PC-9 (cell line): ENCODE measurements around the gene PSMD2. TPM values are rescaled to one million over a fixed set of nuclear protein-coding genes. Genes with fewer than 3 reads are reported as not detected.

Source experiments
- BruUV-seq: library from RNA; stranded (reverse); fragments of 400-500 nt; replicated peaks from 2 replicates; lab custom pipeline; 2021; lab: Mats Ljungman, UMichigan
- CTCF ChIA-PET: fragments of 300-600 bp; sonication (Branson Sonifier 250); formaldehyde crosslinking; loops from one replicate; lab custom pipeline; 2022; ENCODE audit warnings: antibody characterized with exemption; lab: Charles Lee
- POLR2A ChIA-PET: fragments of 300-600 bp; sonication (Branson Sonifier 250); formaldehyde crosslinking; loops from one replicate; lab custom pipeline; 2022; ENCODE audit warnings: antibody characterized with exemption; ENCODE audit not compliant: unreplicated experiment; lab: Charles Lee
- DNase-seq, 2 experiments: peaks; one replicate each; pipeline versions ENCODE4 v3.0.0 to v3.0.0-alpha.2; 2015 to 2022; ENCODE audit warnings: mixed read lengths in 1 of 2
- H2AFZ ChIP-seq: fragments of 200-600 bp; sonication (generic); 2 replicates; pipeline ENCODE4 v1.8.1; 2017; ENCODE audit warnings: antibody characterized with exemption
- H3F3A ChIP-seq: fragments of 200-600 bp; sonication (generic); 2 replicates; pipeline ENCODE4 v1.8.1; 2017; ENCODE audit warnings: antibody characterized with exemption, mild to moderate bottlenecking, low read depth; ENCODE audit not compliant: insufficient read depth
- H3K27ac ChIP-seq: fragments of 200-600 bp; sonication (generic); 2 replicates; pipeline ENCODE4 v1.6.1; 2016; ENCODE audit warnings: mixed run types
- H3K27me3 ChIP-seq: fragments of 200-600 bp; sonication (generic); 2 replicates; pipeline ENCODE4 v1.6.1; 2016; ENCODE audit warnings: low read depth, mixed run types; ENCODE audit not compliant: insufficient read depth
- H3K36me3 ChIP-seq: fragments of 200-600 bp; sonication (generic); 2 replicates; pipeline ENCODE4 v1.6.1; 2016; ENCODE audit warnings: low read depth, mixed run types
- H3K4me1 ChIP-seq: fragments of 200-600 bp; sonication (generic); replicated peaks from 2 replicates; pipeline ENCODE4 v1.6.1; 2016; ENCODE audit warnings: mixed run types; ENCODE audit not compliant: insufficient read depth
- H3K4me2 ChIP-seq: fragments of 200-600 bp; sonication (generic); 2 replicates; pipeline ENCODE4 v1.6.1; 2017; ENCODE audit warnings: mixed run types
- H3K4me3 ChIP-seq: fragments of 200-600 bp; sonication (generic); 2 replicates; pipeline ENCODE4 v1.6.1; 2016; ENCODE audit warnings: mixed run types
- H3K79me2 ChIP-seq: fragments of 200-600 bp; sonication (generic); 2 replicates; pipeline ENCODE4 v1.6.1; 2017; ENCODE audit warnings: low read depth, mixed run types
- H3K9me2 ChIP-seq: fragments of 200-600 bp; sonication (generic); 2 replicates; pipeline ENCODE4 v1.8.1; 2017; ENCODE audit warnings: mild to moderate bottlenecking; ENCODE audit not compliant: insufficient read depth
- H3K9me3 ChIP-seq: fragments of 200-600 bp; sonication (generic); 2 replicates; pipeline ENCODE4 v1.8.1; 2016; ENCODE audit warnings: low read depth; ENCODE audit not compliant: insufficient read depth
- H4K20me1 ChIP-seq: fragments of 200-600 bp; sonication (generic); 2 replicates; pipeline ENCODE4 v1.8.1; 2017; ENCODE audit not compliant: insufficient read depth
- CTCF ChIP-seq: fragments of 200-600 bp; sonication (generic); conservative IDR thresholded peaks from 2 replicates; pipeline ENCODE4 v1.6.1; 2017; ENCODE audit warnings: mixed run types, antibody characterized with exemption, mild to moderate bottlenecking, moderate library complexity
- EZH2 ChIP-seq: fragments of 200-600 bp; sonication (generic); IDR thresholded peaks from 2 replicates; pipeline ENCODE4 v1.8.0; 2017; ENCODE audit warnings: antibody characterized with exemption, low read depth
- intact Hi-C: fragments of 100-400 bp; cut with micrococcal nuclease; formaldehyde crosslinking; loops from one replicate; pipeline ENCODE4 v1.10.0; 2022; ENCODE audit not compliant: unreplicated experiment
- total RNA-seq: library from RNA; stranded (reverse); gene quantifications from 2 replicates; pipeline ENCODE4 v1.2.3, GENCODE V29; 2021

PSMD2 gene
- total RNA-seq, 1 experiment from 2014 or later = 788 TPM

GRCh38 chr3:184335661-184336546 lies 36.9 kb downstream of the PSMD2 start:
- DNase-seq = peak; percentile 53 to 89
- H4K20me1 ChIP-seq = peaks cover 52% of the 10 kb centered on the region
- peak overlapping the region; percentile 67 for H2AFZ ChIP-seq
- H3K4me3 ChIP-seq = peak overlapping the region; percentile 68
- H3K27me3 ChIP-seq = no peaks in the 10 kb centered on the region
- TF ChIP-seq CTCF = no peak
- TF ChIP-seq EZH2 = no peak
- ChIA-PET CTCF (no interaction called here), POLR2A (no interaction called here)
- BruUV-seq = no TSS peak
- peaks cover 28% of the 10 kb centered on the region for H3K36me3 ChIP-seq
- peaks cover 71% of the 10 kb centered on the region for H3F3A ChIP-seq
- H3K9me3 ChIP-seq = no peaks in the 10 kb centered on the region
- H3K79me2 ChIP-seq = peaks cover 25% of the 10 kb centered on the region
- peaks cover 55% of the 10 kb centered on the region for H3K4me1 ChIP-seq
- H3K27ac ChIP-seq = peak overlapping the region; percentile 73
- no peaks in the 10 kb centered on the region for H3K9me2 ChIP-seq
- intact Hi-C loops = loop anchor here (1.0 to 2.0 kb wide), 2 partner anchors 26 to 37 kb away; partner anchors contain the start of gene PSMD2
- H3K4me2 ChIP-seq = peak overlapping the region; percentile 82

GRCh38 chr3:184336547-184337398 lies 37.7 kb downstream of the PSMD2 start:
- H3K9me3 ChIP-seq = no peaks in the 10 kb centered on the region
- peak overlapping the region; percentile 68 for H3K4me3 ChIP-seq
- peaks cover 50% of the 10 kb centered on the region for H3K4me1 ChIP-seq
- H3K4me2 ChIP-seq = peak overlapping the region; percentile 82
- H3K27ac ChIP-seq = 0 out of 2 replicates have a peak overlapping the region, but pooled peaks have one; percentile 73
- POLR2A ChIA-PET = interaction anchor here (0.7 kb wide), 1 partner anchor 26 kb away, joined by 3 read pairs; no protein-coding TSS in a partner anchor
- CTCF ChIA-PET = no interaction called here
- H3K79me2 ChIP-seq = peaks cover 18% of the 10 kb centered on the region
- peaks cover 63% of the 10 kb centered on the region for H3F3A ChIP-seq
- H3K27me3 ChIP-seq = no peaks in the 10 kb centered on the region
- TF ChIP-seq EZH2 (no peak), CTCF (no peak)
- H4K20me1 ChIP-seq = peaks cover 43% of the 10 kb centered on the region
- H3K9me2 ChIP-seq = no peaks in the 10 kb centered on the region
- H2AFZ ChIP-seq = peak overlapping the region; percentile 67
- peaks cover 21% of the 10 kb centered on the region for H3K36me3 ChIP-seq
- TSS peak; percentile 44 for BruUV-seq
- DNase-seq = peak in 1 of 2 experiments; percentile 56
- intact Hi-C loops = loop anchor here (1.0 kb wide), 1 partner anchor 26 kb away; no protein-coding TSS in a partner anchor

- Histone ChIP-seq H3K9me3 (no peaks in the 10 kb centered on the region), H3K9me2 (no peaks in the 10 kb centered on the region), H4K20me1 (peaks cover 37% of the 10 kb centered on the region), H3K36me3 (peaks cover 15% of the 10 kb centered on the region), H3K27ac (no peak within 1 kb of the TSS), H3K4me2 (peak within 1 kb of the TSS; percentile 82), H3K79me2 (peaks cover 14% of the 10 kb centered on the region), H3K4me1 (peaks cover 46% of the 10 kb centered on the region), H3K4me3 (peak within 1 kb of the TSS; percentile 68), H2AFZ (peak within 1 kb of the TSS; percentile 67), H3F3A (peaks cover 57% of the 10 kb centered on the region), H3K27me3 (no peaks in the 10 kb centered on the region)
- no TSS peak for BruUV-seq
- CTCF ChIA-PET = no interaction called here
- TF ChIP-seq EZH2 (no peak), CTCF (no peak)
- intact Hi-C loops = no loop called here
- POLR2A ChIA-PET = no interaction called here
- DNase-seq = no peak
Measured at GRCh38 chr3:184337399-184337714, 38.3 kb downstream of the PSMD2 start, which contains the start of gene FAM131A. Gene FAM131A, plus strand, starts transcription at chr3:184337600. Its CDS starts 31 bp downstream, at chr3:184337631.
